ENCODE measurements around the gene PXK. TPM values are rescaled to one million over a fixed set of nuclear protein-coding genes. Genes with fewer than 3 reads are reported as not detected.

Gene PXK
- total RNA-seq, 4 donors from 2014 or later, result 98.6 to 139 (median 123) TPM

- Histone ChIP-seq H3K36me3 (no peaks in the 10 kb centered on the region), H3K4me1 (no peaks in the 10 kb centered on the region), H3K4me3 (replicated peaks in 1 of 3) (no peak overlapping the region), H3K27me3 (no peaks in the 10 kb centered on the region), H3K27ac (no peak overlapping the region), H3K9me3 (no peaks in the 10 kb centered on the region)
- DNase-seq, result no peak
- intact Hi-C loops (cut with DNase I), result no loop called here
- 67 to 71% methylated on average over 4 of the region's 4 CpGs for WGBS, 2 donors
- TF ChIP-seq POLR2A (IDR thresholded peaks at IDR 0.05), result no peak
- TF ChIP-seq CTCF (IDR thresholded peaks at IDR 0.05), result no peak
These were observed 109.1 kb downstream of the PXK start for GRCh38 chr3:58441514-58442450.

DNA sequence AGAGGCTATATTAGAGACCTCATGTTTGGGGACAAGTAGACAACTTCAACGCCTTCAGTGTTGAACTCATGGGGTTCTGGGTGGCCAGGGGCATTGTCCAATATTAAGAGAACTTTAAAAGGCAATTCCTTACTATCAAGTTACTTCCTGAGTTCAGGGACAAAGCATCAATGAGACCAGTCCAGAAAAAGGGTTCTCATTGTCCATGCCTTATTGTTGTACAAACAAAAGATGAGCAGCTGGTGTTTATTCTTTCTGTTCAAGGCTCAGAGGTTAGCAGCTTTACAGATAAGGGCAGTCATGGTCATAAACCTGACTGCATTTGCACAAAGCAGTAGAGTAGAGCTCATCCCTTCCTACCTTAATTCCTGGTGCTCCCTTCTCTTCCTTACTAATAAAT is 119.5 kb downstream of the PXK start:
- Histone ChIP-seq H3K27me3 (no peaks in the 10 kb centered on the region), H3K36me3 (no peaks in the 10 kb centered on the region), H3K4me3 (replicated peaks in 1 of 3) (no peak overlapping the region), H3K27ac (no peak overlapping the region), H3K4me1 (no peaks in the 10 kb centered on the region), H3K9me3 (no peaks in the 10 kb centered on the region)
- DNase-seq, result no peak
- 60 to 83% methylated on average over 1 of the region's 1 CpG for WGBS, 2 donors
- intact Hi-C loops (cut with DNase I), result no loop called here
- no peak for TF ChIP-seq POLR2A (IDR thresholded peaks at IDR 0.05)
- TF ChIP-seq CTCF (IDR thresholded peaks at IDR 0.05), result no peak

GRCh38 chr3:58459160-58459559 is 126.5 kb downstream of the PXK start:
- H3K9me3 ChIP-seq, result no peaks in the 10 kb centered on the region
- H3K36me3 ChIP-seq, result no peaks in the 10 kb centered on the region
- H3K4me3 ChIP-seq (replicated peaks in 1 of 3), result no peak overlapping the region
- 89 to 91% methylated on average over 4 of the region's 4 CpGs for WGBS, 2 donors
- H3K27ac ChIP-seq, result no peak overlapping the region
- no peaks in the 10 kb centered on the region for H3K27me3 ChIP-seq
- no peak for TF ChIP-seq CTCF (IDR thresholded peaks at IDR 0.05)
- no peak for TF ChIP-seq POLR2A (IDR thresholded peaks at IDR 0.05)
- no peak for DNase-seq
- intact Hi-C loops (cut with DNase I), result no loop called here
- peaks cover 6 to 8% of the 10 kb centered on the region in 2 donors for H3K4me1 ChIP-seq

- intact Hi-C loops (cut with DNase I), result no loop called here
- no peaks in the 10 kb centered on the region for H3K27me3 ChIP-seq
- no peaks in the 10 kb centered on the region for H3K9me3 ChIP-seq
- no peak overlapping the region for H3K4me3 ChIP-seq (replicated peaks in 1 of 3)
- H3K4me1 ChIP-seq, result peaks cover 6 to 8% of the 10 kb centered on the region in 2 donors
- no peak for TF ChIP-seq CTCF (IDR thresholded peaks at IDR 0.05)
- TF ChIP-seq POLR2A (IDR thresholded peaks at IDR 0.05), result no peak
- no peak for DNase-seq
- 62 to 73% methylated on average over 4 of the region's 4 CpGs for WGBS, 2 donors
- no peaks in the 10 kb centered on the region for H3K36me3 ChIP-seq
- H3K27ac ChIP-seq, result no peak overlapping the region
These were observed 130.1 kb downstream of the PXK start for GRCh38 chr3:58462829-58463180.

- 35 to 39% methylated on average over 18 of the region's 18 CpGs for WGBS, 2 donors
- no peak for TF ChIP-seq POLR2A (IDR thresholded peaks at IDR 0.05)
- peak; percentile 42 to 85 (median 67) for TF ChIP-seq CTCF (IDR thresholded peaks at IDR 0.05)
- no peaks in the 10 kb centered on the region for H3K36me3 ChIP-seq
- peaks cover 6 to 8% of the 10 kb centered on the region in 2 donors for H3K4me1 ChIP-seq
- peak; percentile 72 to 77 for DNase-seq
- intact Hi-C loops (cut with DNase I), result no loop called here
- no peaks in the 10 kb centered on the region for H3K27me3 ChIP-seq
- H3K27ac ChIP-seq, result no peak overlapping the region
- H3K4me3 ChIP-seq (replicated peaks in 1 of 3), result no peak overlapping the region
- H3K9me3 ChIP-seq, result no peaks in the 10 kb centered on the region
These were observed 130.7 kb downstream of the PXK start for GRCh38 chr3:58463181-58463941.
